ENCODE data around the gene SLC7A11.
"Not testable (repeated sequence)": the region's sequence is repeated elsewhere in the genome, so short reads cannot be mapped to it uniquely, and the experiment has no call there.

SLC7A11 gene

GRCh38 chr4:138218976-138219375 lies 23.2 kb downstream of the SLC7A11 start:
- Mint-ChIP-seq H3K4me1 (peaks cover 5% of the 10 kb centered on the region), H3K9me3 (no peaks in the 10 kb centered on the region), H3K27me3 (ENCODE audit: low read depth) (no peaks in the 10 kb centered on the region), H3K4me3 (no peak overlapping the region), H3K27ac (no peak overlapping the region), H3K36me3 (ENCODE audit: low read depth) (no peaks in the 10 kb centered on the region)
- TF ChIP-seq, protein P1, sequence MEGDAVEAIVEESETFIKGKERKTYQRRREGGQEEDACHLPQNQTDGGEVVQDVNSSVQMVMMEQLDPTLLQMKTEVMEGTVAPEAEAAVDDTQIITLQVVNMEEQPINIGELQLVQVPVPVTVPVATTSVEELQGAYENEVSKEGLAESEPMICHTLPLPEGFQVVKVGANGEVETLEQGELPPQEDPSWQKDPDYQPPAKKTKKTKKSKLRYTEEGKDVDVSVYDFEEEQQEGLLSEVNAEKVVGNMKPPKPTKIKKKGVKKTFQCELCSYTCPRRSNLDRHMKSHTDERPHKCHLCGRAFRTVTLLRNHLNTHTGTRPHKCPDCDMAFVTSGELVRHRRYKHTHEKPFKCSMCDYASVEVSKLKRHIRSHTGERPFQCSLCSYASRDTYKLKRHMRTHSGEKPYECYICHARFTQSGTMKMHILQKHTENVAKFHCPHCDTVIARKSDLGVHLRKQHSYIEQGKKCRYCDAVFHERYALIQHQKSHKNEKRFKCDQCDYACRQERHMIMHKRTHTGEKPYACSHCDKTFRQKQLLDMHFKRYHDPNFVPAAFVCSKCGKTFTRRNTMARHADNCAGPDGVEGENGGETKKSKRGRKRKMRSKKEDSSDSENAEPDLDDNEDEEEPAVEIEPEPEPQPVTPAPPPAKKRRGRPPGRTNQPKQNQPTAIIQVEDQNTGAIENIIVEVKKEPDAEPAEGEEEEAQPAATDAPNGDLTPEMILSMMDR (IDR thresholded peaks at IDR 0.05; ENCODE audit: unreplicated experiment in 3 of 3), result no peak

- Mint-ChIP-seq H3K9me3 (no peaks in the 10 kb centered on the region), H3K27ac (no peak overlapping the region), H3K4me1 (no peaks in the 10 kb centered on the region), H3K36me3 (ENCODE audit: low read depth) (no peaks in the 10 kb centered on the region), H3K4me3 (no peak overlapping the region), H3K27me3 (ENCODE audit: low read depth) (no peaks in the 10 kb centered on the region)
- TF ChIP-seq, protein P1 (IDR thresholded peaks at IDR 0.05; ENCODE audit: unreplicated experiment in 3 of 3), result no peak
Measured at GRCh38 chr4:138217567-138217966, 24.6 kb downstream of the SLC7A11 start.

DNA sequence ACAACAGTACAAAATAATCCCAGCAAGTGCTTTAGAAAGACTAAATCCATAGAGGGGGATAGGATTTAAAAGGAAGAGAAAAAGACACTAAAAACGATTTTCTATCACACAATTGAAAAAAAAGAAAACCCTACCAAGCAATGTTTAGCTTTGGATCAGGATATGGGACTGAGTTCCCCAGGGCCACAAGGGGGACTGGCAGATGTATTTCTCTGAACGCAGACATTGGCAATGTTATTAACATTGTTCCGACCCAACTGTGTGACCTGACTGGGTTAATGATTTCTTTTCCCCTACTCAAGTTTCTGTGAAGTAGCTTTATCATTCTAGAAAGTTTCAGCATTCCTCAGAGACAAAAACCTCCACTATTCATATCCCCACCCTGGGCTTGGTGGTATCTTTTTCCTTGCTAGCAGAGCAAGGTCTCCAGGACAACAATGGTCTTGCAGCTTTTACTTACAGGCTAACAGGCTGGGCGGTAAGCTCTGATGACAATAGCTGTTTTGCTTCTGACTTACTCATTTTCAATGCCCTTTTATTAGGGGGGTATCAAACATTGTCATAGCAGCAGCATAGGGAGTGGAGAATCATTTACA lies 25.8 kb downstream of the SLC7A11 start:
- Mint-ChIP-seq H3K36me3 (ENCODE audit: low read depth) (no peaks in the 10 kb centered on the region), H3K4me1 (no peaks in the 10 kb centered on the region), H3K27me3 (ENCODE audit: low read depth) (no peaks in the 10 kb centered on the region), H3K9me3 (no peaks in the 10 kb centered on the region), H3K27ac (peak overlapping the region in 2 of 3 experiments; percentile 29 to 50), H3K4me3 (no peak overlapping the region)
- TF ChIP-seq, protein P1 (IDR thresholded peaks at IDR 0.05; ENCODE audit: unreplicated experiment in 3 of 3), result no peak

DNA sequence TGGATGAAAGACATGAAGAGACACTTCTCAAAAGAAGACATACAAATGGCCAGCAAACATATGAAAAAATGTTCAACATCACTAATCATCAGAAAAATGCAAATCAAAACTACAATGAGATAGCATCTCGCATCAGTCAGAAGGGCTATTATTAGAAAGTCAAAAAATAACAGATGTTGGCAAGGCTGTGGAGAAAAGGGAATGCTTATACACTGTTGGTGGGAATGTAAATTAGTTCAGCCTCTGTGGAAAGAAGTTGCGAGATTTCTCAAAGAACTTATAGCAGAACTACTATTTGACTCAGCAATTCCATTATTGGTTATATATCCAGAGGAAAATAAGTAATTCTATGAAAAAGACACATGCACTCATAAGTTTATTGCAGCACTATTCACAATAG lies 31.6 kb downstream of the SLC7A11 start:
- not testable (repeated sequence) for H3K36me3 Mint-ChIP-seq (ENCODE audit: low read depth); H3K9me3 Mint-ChIP-seq; H3K27me3 Mint-ChIP-seq (ENCODE audit: low read depth); H3K27ac Mint-ChIP-seq; H3K4me3 Mint-ChIP-seq; H3K4me1 Mint-ChIP-seq

DNA sequence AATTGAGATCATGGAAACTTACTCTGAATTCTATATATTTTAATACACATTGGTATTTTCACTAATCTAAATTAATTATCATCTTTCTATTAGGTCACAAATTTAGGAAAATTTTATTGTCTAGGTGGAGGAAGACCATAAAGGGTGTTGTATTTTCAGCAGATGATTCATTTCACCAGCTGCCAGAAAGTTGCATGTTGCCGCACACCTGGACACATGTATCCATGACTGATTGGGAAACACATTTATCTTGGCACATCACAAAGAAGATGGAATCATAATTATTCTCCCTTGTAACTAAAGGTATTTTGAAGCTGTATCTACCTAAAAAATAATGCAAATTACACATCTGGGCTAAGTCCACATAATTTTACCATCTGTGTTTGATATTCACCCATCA lies 33.1 kb downstream of the SLC7A11 start:
- TF ChIP-seq, protein P1 (IDR thresholded peaks at IDR 0.05; ENCODE audit: unreplicated experiment in 3 of 3), result no peak
- no peaks in the 10 kb centered on the region for H3K9me3 Mint-ChIP-seq
- H3K27me3 Mint-ChIP-seq (ENCODE audit: low read depth), result no peaks in the 10 kb centered on the region
- H3K4me3 Mint-ChIP-seq, result no peak overlapping the region
- no peak overlapping the region for H3K27ac Mint-ChIP-seq
- H3K36me3 Mint-ChIP-seq (ENCODE audit: low read depth), result no peaks in the 10 kb centered on the region
- H3K4me1 Mint-ChIP-seq, result no peaks in the 10 kb centered on the region

DNA sequence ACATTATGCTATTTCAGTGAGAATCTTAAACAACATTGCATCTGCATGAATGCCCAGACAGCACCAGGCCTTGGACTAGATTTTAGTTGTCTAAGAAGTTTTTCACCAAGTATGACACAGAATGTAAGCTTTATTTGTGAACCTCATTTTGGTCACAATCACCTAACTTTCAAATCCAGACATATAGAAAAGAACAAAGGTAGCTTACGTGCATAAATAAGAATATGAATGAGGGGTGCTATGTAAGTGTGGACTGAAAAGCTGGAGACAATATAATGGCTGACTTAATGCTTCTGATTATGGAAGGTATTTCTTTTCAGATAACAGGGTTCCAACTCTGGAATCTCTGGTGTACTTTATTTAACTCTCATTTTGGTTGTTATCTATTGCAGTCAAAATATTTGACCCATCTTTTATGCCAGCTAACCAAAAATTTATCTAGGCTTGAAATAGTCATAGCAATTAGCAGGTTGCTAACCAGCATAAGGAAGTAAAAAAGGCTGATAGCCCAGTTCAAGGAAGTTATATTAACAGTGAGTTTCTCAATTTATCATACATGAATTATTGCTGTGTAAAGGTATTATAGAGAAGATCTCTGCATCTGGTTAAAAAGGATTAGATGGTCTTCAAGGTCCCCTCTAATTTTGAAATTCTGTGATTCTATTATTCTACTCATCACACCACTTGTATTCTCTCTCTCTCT lies 36.5 kb downstream of the SLC7A11 start:
- Mint-ChIP-seq H3K36me3 (ENCODE audit: low read depth) (no peaks in the 10 kb centered on the region), H3K27ac (no peak overlapping the region), H3K9me3 (no peaks in the 10 kb centered on the region), H3K4me1 (no peaks in the 10 kb centered on the region), H3K27me3 (ENCODE audit: low read depth) (no peaks in the 10 kb centered on the region), H3K4me3 (no peak overlapping the region)
- TF ChIP-seq, protein P1 (IDR thresholded peaks at IDR 0.05; ENCODE audit: unreplicated experiment in 3 of 3), result no peak

Data from nephron (organoid).